Measurements from ENCODE around the gene GC. TPM values are rescaled to one million over a fixed set of nuclear protein-coding genes. Genes with fewer than 3 reads are reported as not detected.
"Not testable (repeated sequence)": the region's sequence is repeated elsewhere in the genome, so short reads cannot be mapped to it uniquely, and the experiment has no call there.

The GC gene
- total RNA-seq, 1 donor from 2014 or later = 0.65 TPM

DNA sequence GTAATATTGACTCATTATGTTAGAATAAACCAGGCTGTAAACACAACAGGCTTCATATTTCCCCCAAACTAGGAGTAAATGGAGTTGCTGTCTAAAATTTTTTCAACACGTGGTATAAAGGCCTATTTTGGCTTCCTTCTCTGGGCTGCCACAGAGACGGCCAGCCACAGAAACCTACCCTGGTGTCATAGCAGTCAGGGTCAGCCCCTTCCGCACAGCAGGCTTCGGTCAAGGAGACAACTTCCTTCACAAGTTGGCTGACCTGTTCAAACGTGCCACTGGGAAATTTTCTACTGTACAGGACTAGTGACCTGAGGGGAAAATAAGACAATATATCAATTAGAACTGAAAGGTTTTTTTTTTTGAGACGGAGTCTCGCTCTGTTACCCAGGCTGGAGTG, 15.8 kb downstream of the GC start:
- DNase-seq (ENCODE audit: low spot score) = no peak

DNA sequence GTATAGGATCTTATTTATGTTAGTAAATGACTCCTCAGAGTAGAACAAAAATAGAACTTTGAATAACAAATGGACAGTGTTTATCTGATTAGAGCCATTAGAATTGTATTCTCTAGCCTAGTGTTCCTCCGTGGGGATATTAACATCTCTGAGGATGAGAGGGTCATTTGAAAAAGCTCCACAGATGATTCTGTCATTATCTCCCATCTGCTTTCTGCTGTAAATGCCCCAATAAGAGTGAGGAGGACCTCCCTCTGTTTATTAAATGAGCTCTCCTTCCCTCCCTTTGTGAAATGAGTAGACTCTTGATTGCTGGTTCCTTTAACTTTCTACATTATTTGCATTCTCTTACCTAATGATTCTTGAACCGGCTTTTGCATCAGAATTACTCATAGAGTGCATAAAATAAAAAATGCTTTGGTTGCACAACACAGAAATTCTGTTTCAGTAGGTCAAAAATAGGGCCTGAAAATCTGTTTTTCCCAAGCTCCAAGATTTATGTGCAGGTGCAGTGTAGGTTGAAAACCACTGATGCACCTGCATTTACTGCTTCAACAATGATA, 18.0 kb downstream of the GC start:
- DNase-seq (ENCODE audit: low spot score) = no peak

DNA sequence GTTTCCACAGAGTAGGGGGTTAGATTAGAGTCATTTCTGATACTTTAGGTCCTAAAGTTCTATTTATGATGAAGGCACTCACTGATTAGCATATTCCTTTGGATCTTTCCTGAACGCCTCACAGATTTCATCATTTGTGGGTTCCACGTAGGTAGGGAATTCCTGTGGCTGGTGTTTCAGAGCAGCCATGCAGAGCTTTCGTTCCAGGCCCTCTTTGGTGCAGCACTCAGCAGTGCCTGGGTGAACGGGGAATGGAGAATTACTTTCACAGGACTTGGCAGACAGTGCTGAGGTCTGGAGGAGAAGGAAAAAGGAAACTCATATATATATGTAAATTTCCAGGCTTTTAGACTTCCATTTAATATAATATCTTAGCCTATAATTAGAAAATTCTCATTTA, 18.5 kb downstream of the GC start:
- no peak for DNase-seq (ENCODE audit: low spot score)

DNA sequence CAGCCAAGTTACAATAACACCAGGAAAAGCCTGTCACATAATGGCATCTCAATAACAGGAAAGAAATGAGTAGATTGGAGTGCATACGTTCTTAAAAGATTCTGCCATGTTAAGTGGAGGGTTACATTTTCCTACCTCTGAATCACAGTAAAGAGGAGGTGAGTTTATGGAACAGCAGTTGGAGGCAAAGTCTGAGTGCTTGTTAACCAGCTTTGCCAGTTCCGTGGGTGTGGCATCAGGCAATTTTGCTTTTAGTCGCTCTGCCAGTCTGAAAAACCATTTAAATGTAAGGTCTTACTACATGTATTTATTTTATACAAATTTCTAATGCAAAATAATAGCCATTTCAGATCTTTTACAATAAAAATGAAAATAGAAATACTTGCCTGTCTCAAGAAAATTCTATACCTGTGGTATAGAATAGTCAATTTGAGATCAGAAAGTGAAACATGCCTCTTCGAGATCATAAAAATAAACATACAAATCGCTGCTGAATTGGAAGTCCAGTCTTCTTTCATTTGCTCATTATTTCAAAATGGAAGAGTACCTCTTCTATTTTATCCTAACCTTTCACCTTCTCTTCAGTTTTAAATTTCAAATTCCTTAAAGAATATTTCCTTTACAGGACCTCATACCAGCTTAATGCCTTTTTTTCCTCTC, 31.4 kb downstream of the GC start:
- DNase-seq (ENCODE audit: low spot score) = no peak

DNA sequence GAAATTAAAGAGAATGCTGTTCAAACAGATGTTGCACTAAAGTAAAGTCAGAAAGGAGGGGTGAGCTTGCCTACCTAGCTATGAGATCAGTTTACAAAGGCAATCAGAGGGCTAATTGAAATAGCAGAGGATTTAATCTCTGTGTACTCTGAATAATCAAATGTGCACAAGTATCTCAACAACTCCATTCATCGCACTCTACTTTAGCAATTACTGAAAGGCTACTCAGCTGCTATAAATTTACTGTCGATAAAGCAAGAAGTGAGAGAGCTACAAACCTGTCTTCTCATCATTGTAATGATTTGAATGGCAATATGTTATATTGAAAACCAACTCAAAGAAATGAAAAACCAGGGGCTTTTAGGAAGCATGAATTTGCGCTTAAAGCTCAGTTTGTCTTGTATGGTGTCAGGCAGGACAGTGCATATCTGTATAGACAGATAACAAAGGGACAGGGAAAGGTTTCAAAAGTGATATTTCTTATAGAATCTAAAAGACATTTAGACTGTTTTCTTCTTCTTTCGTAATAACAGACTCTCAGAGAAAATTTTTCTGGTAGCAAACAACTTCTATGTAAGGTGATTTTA, 34.8 kb downstream of the GC start:
- DNase-seq (ENCODE audit: low spot score) = no peak

DNA sequence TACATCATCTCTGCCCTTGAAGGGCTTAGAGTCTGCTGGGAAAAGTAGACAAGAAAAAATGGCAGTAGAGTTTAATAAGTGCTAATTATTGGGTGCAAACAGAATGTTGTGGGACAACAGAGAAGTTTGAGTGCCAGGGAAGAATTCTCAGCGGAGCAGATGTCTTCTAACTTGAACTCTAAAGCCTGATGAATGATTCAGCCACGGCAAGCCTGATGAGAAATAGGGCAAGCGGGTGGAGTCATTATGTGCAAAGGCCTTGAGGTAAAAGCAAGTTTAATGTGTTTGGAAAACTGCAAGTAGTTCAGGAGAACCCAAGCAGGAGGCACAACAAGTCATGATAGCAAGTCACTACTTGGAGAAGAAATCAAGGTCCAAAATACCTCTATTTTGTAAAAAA, 37.5 kb downstream of the GC start:
- DNase-seq (ENCODE audit: low spot score) = no peak

DNA sequence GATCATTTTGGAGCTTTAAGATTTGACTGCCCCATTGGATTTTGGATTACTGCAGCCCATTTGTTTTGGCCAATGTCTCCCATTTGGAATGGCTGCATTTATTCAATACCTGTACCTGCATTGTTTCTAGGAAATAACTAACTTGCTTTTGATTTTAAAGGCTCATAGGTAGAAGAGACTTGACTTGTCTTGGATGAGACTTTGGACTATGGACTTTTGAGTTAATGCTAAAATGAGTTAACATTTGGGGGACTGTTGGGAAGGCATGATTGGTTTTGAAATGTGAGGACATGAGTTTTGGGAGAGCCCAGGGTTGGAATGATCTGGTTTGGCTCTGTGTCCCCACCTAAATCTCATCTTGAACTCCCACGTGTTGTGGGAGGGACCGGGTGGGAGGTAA, 45.1 kb downstream of the GC start:
- DNase-seq (ENCODE audit: low spot score) = not testable (repeated sequence)

DNA sequence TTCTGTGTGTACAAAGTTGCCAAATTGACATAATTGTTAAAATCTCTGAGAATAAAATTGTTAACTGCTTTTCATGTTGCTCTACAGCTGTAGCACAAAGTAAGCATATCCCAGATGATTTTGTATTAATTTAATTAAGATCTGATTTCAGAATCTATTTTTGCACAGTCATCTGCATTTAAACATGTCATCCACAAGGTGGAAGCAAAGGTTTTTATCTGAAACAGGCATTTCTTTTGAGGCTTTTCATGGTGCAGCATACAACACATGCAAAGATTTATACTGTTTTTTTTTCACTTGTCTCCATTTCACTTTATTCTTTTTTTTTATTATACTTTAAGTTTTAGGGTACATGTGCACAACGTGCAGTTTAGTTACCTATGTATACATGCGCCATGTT, 51.2 kb downstream of the GC start:
- no peak for DNase-seq (ENCODE audit: low spot score)

DNA sequence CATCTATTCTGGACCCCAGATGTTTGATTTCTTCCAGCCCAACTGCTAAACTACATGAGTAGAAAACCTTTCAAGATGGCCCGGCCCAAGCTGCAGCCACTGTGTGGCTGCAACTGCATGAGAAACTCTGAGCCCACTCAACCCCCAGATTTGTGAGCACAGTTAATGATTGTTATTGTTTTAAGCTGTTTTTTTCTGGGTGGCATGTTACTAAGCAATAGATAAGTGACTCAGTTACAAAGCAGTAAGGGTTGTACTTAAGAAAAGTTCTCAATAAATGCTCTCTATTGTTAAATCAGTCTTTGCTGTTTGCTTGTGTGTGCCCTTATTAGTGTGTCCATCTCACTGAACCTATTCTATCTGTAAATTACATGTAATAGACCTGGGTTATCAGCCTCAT, 51.8 kb downstream of the GC start:
- DNase-seq (ENCODE audit: low spot score) = no peak

DNA sequence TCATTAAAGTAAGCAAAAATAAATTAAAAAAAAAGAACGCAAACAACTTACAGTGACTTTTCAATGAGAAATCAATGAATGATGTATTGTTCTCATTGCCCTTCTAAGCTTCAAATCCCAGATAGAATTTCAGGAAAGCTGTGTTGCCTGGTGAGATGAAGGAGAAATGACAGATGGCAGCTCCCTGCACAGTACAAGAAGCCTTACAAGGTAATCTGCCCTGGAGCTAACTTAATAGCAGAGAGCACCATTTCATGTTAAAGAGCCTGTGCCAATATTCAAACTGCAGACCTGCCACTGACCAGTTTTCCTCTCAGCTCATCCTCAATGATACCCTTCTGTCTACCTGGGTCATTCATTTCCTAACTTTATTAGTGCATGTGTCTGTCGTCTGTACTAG, 54.0 kb downstream of the GC start:
- DNase-seq (ENCODE audit: low spot score) = no peak

DNA sequence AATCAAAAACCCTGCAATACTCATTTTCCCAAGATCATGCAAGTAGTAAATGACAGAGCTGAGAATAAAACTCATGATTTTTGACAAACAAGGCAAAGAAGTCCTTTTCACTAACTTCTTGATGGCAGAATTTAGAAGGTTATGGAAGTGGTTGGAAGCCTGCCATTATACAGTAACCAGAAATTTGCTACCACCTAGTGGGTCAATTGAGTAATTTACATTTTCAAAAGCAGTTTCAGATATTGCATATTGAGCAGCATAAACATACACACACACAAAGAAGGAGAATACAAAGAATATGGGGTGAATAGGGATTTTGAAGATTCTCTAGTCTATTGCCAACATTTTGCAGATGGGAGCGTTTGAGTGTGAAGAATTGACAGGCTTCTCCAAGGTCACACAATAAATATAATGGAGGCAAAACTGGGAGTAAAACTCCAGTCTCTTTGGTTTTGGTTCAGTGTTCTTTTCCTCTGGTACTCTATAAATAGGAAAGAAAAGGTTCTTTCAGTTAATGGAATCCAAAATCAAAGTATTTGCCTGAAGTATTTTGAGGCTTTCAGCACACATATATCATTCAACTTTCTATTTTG, 70.2 kb downstream of the GC start:
- DNase-seq (ENCODE audit: low spot score) = no peak

DNA sequence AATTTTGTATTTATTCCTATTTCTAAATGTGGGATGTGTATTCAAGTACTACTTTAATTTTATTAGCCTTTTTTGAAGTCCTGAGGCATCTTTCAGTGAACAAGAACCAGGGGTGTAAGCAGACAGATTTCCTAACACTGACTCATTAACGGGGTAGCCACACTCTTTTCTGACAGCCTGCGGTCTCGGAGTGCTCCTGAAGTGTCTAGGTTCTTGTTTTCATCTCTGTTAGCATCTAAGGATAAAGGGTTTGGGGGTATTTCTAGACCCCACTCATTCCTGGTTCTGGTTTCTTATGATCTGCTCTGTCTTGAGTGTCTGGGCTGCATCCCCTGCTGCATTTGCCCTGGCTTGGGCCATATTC, 71.9 kb downstream of the GC start:
- DNase-seq (ENCODE audit: low spot score) = no peak

DNA sequence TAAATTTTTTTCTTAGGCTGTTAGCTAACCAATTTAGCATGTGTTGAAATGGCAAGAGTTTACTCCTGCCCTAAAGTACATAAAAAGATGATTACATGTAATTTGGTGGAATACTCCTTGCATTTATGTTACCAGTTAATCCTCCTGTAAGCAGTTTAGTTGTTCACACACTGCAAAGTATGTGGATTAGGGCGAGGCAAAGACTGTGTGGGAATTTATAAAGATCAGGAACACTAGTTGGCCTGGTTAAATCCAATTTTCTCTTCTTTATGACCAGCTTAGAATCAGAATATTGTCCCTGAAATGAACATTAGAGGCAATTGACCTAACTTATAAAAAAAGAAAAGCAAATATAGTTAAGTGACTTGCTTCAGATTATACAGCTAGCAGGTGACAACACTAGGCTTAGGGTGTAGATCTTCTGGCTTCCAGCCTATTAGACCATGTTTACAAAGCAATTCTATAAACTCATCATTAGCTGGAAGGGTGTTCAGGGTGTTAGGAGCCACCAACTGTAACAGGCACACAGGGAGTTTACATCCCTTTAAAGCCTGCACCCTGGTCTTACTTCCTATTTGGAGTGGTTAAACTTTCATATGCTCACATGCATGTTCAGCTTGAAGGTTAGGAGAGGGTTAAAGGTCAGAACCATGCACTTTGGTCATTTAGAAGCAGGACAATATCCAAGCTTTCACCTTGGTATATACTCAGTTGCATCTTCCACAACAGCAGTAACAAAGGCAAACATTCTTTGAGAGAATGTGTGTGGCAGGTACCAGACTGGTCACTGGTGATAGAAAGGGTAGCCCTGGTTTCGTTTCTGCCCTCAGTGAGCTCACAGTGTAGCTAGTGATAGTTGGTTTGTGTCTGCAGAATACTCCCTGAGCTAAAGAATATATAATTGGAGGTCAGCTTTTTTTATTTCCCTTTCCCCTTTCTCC, 72.6 kb downstream of the GC start:
- no peak for DNase-seq (ENCODE audit: low spot score)

DNA sequence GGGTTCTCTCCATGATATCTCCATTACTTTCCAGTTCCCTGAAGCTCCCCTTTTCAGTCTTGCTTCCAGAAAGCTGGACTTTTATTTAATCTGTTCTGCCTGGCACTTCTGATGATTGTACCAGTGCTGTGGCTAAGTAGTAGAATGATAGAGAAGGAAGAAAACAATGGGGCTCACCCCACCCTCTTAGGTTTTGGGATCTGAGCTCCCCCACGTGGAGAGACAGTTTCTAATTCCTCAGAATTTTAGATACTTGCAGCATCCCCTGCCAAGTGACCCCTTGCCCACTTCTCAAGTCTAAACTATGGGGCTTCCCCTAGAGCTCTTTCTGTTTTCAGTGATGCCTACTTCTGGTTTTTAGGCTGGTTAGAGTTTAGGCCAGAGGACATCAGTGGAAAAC, 73.9 kb downstream of the GC start:
- no peak for DNase-seq (ENCODE audit: low spot score)

DNA sequence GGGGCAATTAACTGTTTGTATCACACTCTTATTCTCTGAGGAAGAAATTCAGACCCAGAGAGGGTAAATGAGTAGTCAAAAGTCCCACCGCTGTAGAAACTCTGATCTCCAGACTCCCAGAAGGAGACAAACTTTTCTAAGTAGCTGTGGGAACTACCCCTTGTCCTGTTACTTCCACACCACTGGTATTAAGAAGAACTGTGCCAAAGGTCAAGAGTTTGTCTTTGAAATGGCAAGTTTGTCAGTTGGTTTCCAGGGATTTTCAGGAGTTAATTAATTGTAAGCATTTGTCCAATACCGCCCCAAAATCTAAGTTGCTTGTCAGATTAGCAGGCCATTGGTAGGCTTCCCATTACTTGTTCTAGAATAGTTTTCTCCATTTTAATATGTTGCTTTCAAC, 85.7 kb downstream of the GC start:
- no peak for DNase-seq (ENCODE audit: low spot score)

DNA sequence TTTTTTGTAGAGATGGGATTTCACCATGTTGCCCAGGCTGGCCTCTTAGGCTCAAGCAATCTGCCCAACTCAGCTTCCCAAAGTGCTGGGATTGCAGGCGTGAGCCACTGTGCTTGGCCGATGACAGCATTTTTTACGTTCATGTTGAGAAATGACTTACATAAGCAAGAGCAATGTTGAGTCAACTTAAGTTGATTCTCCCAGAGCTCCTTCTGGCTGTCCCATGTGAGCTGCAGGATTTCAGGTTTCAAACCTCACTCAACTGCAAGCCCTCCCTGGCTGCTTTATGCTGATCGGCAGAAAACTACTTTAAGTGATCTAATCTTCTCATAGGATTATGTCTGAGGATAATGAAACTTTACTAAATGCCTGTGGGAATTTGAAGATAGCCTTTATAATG, 86.8 kb downstream of the GC start:
- no peak for DNase-seq (ENCODE audit: low spot score)

DNA sequence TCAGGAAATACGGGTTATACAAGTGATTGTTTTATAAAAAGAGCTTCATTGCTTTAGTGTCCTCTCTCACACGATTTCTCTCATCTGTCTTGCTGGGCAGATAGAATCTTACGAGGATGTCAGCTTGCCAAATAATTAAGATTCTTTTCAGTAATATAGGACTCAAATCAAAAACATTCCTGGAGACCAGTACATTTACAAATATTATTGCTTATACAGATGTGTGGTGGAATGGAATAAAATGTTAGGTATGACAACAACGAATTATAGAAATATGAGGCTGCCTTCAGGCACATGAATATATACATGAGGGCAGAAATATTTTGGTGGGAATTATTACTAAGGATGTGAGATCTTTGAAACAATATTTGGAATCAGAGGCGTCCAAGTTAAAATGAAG, 88.9 kb downstream of the GC start:
- DNase-seq (ENCODE audit: low spot score) = no peak

DNA sequence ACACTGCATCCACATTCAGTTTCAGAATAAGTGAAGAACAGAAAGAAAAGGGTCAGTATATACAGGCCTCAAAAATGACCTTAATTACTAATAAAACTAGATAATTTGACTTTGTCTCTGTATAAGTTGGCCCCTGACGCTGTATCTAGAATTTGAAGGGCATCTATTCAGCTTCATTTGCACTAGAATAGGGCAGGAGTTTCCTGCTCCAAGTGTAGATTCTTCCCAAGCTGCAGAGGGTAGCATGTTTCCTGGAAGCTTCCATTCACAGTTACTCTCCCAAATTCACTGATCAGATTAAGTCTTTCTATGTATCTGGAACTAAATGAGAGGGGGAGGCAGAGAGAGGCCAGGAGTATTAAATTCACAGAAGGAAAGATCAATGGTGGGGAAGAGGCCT, 90.9 kb downstream of the GC start:
- DNase-seq (ENCODE audit: low spot score) = no peak

DNA sequence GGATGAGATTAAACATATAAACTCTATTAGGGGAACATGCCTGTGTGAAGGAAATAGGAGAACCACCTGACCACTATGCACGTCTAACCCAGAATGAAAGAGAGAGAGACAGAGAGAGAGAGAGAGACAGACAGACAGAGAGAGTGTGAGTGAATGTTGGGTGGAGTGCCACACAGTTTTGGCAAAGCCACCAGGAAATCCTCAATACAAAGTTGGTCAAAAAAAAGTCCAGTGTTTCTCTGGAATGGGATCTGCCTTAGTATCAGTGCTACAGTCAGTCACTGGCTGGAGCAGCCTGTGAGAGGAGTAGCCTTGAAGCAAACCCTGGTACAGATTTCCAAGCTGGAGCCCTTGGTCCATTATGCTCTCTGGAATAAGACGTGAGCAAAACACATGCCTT, 91.7 kb downstream of the GC start:
- DNase-seq (ENCODE audit: low spot score) = no peak

Measured in ureter (tissue), 1 donor.